DOHH2 (cell line): ENCODE results near the gene CLCN7.

ENCODE experiments used
- CTCF ChIP-seq: fragments of 200-600 bp; sonication (generic); IDR thresholded peaks from one replicate; pipeline ENCODE4 v1.5.1; 2014; ENCODE audit warnings: antibody characterized with exemption, mild to moderate bottlenecking, low read depth, low read length; ENCODE audit not compliant: poor library complexity, severe bottlenecking
- EZH2phosphoT487 ChIP-seq: fragments of 200-600 bp; sonication (generic); IDR thresholded peaks from 2 replicates; pipeline ENCODE4 v1.6.1; 2017; ENCODE audit warnings: borderline replicate concordance, mild to moderate bottlenecking, antibody characterized with exemption, low read length, moderate library complexity, mixed read lengths

GRCh38 chr16:1519831-1520230 lies 45.0 kb upstream of the CLCN7 start:
- TF ChIP-seq CTCF (no peak), EZH2phosphoT487 (no peak)
